ENCODE measurements around the gene CRYGC. TPM values are rescaled to one million over a fixed set of nuclear protein-coding genes. Genes with fewer than 3 reads are reported as not detected.
"Not testable (repeated sequence)": the region's sequence is repeated elsewhere in the genome, so short reads cannot be mapped to it uniquely, and the experiment has no call there.

CRYGC gene
- total RNA-seq, 3 donors from 2014 or later = not detected

DNA sequence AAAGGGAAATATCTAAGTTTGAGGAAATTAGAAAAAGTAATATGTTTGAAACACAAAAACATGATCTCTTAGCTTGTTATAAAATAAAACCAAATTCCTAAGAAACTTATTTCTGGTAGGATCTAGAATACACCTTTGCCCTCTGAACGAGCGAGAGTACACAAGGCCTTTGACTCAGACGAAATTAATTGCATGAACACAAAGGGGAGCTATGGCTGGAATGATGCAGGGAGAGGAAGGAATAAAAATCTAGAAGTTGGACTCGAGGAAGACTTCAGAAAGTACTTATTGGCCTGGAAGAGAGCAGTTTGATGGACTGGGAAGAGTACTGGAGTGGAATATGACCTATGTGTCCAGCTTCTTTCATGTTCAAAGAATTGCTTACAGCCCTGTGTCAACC lies 4.4 kb downstream of the CRYGC start:
- H3K4me1 ChIP-seq (ENCODE audit: low read depth) = peaks cover 6% of the 10 kb centered on the region
- ATAC-seq = no peak
- no peak for DNase-seq
- intact Hi-C loops (cut with DNase I, micrococcal nuclease) = no loop called here
- H3K9me3 ChIP-seq = no peaks in the 10 kb centered on the region
- no peaks in the 10 kb centered on the region for H3K36me3 ChIP-seq (ENCODE audit: low read depth)
- TF ChIP-seq, protein P1, sequence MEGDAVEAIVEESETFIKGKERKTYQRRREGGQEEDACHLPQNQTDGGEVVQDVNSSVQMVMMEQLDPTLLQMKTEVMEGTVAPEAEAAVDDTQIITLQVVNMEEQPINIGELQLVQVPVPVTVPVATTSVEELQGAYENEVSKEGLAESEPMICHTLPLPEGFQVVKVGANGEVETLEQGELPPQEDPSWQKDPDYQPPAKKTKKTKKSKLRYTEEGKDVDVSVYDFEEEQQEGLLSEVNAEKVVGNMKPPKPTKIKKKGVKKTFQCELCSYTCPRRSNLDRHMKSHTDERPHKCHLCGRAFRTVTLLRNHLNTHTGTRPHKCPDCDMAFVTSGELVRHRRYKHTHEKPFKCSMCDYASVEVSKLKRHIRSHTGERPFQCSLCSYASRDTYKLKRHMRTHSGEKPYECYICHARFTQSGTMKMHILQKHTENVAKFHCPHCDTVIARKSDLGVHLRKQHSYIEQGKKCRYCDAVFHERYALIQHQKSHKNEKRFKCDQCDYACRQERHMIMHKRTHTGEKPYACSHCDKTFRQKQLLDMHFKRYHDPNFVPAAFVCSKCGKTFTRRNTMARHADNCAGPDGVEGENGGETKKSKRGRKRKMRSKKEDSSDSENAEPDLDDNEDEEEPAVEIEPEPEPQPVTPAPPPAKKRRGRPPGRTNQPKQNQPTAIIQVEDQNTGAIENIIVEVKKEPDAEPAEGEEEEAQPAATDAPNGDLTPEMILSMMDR (IDR thresholded peaks at IDR 0.05) = no peak
- no peak overlapping the region for H3K4me3 ChIP-seq

DNA sequence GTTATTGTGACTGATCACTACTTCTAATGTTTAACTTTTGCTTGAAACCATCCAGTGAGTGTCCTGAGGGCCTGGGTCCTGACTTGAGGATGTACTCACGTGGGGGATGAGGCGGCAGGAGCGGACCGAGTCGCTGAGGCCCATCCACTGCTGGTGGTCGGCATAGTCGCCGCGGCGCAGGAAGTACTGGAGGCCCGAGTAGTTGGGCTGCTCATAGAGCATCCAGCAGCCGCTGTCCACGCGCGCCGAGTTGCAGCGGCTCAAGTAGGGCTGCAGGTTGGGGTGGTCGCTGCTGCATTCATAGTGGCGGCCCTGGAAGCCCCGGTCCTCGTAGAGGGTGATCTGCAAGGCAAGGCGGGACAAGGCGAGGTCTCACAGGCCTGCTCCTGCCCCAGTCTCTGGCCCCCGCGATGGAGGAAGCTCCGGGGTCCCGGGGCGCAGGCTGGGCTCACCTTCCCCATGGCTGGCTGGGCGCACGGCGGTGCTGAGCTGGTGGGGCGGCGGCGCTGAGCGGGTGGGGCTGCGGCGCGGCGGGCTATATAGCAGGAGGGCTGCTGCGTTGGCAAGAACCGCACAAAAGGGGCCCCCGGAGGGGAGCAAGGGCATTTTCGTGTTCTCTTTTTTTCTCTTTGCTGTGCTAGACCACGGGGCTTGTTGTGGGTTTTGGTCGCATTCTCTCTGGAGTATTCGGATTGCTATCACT lies 5.5 kb downstream of the CRYGC start, which contains the start of gene CRYGD:
CRYGD (minus strand) TSS at position 512 of the 703 bp plus-strand sequence; CDS start at position 461, 51 bp downstream.
- H3K9me3 ChIP-seq; H3K4me3 ChIP-seq; H3K4me1 ChIP-seq (ENCODE audit: low read depth); intact Hi-C loops (cut with DNase I, micrococcal nuclease); DNase-seq; H3K36me3 ChIP-seq (ENCODE audit: low read depth): not testable (repeated sequence)
- peak; percentile 20 for ATAC-seq

DNA sequence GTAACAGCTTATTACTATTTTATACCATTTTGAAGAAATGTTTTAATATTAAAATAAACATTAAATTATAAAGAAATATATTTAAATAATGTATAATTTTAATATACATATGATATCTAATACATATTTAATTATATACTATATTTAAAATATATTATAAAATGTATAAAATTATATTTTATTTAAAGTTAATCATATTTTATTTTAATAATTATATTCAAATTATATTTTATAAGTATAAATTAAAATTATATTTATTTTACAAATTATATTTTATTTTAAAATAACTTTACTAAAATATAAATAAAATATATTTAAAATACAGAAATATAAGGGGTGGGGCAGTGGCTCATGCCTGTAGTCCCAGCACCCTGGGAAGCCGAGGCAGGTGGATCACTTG lies 7.4 kb downstream of the CRYGC start:
- TF ChIP-seq, protein P1 (IDR thresholded peaks at IDR 0.05) = no peak
- H3K36me3 ChIP-seq (ENCODE audit: low read depth) = no peaks in the 10 kb centered on the region
- H3K9me3 ChIP-seq = no peaks in the 10 kb centered on the region
- DNase-seq (no peak), ATAC-seq (no peak)
- intact Hi-C loops (cut with DNase I, micrococcal nuclease) = no loop called here
- no peak overlapping the region for H3K4me3 ChIP-seq
- no peaks in the 10 kb centered on the region for H3K4me1 ChIP-seq (ENCODE audit: low read depth)

DNA sequence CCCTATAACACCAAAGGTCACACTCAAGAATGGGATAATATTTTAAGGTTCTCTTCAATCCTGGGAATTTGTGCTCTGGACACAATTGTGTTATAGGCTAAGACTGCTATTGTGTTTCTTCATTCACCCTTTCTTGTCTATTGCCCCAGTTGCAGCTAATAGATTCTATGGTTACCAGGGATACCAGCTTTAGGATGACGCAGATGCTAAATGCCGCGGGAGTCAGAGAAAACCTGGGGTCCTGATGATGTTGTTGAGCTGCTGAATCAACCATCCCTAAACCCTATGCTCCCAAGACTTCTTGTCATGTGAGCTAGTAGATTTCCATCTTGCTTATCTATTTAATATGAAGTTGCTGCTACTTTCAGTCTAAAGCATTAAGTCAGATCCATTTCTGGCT lies 10.7 kb downstream of the CRYGC start:
- no peak for DNase-seq

DNA sequence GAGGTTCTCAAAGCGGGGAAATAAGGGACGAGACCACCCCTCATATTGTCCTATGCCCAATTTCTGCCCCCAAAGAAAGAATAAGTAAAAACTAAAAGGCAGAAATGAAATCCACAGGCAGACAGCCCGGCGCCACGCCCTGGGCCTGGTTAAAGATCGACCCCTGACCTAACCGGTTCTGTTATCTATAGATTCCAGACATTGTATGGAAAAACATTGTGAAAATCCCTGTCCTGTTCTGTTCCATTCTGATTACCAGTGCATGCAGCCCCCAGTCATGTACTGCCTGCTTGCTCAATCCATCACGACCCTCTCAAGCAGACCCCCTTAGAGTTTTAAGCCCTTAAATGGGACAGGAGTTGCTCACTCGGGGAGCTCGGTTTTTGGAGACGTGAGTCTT lies 12.2 kb downstream of the CRYGC start:
- H3K4me3 ChIP-seq; H3K9me3 ChIP-seq; H3K4me1 ChIP-seq (ENCODE audit: low read depth); DNase-seq; intact Hi-C loops (cut with DNase I, micrococcal nuclease); ATAC-seq; H3K36me3 ChIP-seq (ENCODE audit: low read depth): not testable (repeated sequence)

More for the DNA sequence above, 10.7 kb downstream of the CRYGC start:
- Histone ChIP-seq H3K4me3 (no peak overlapping the region), H3K36me3 (ENCODE audit: low read depth) (no peaks in the 10 kb centered on the region), H3K9me3 (no peaks in the 10 kb centered on the region), H3K4me1 (ENCODE audit: low read depth) (no peaks in the 10 kb centered on the region)
- no peak for ATAC-seq
- TF ChIP-seq, protein P1 (IDR thresholded peaks at IDR 0.05) = no peak
- intact Hi-C loops (cut with DNase I, micrococcal nuclease) = no loop called here

DNA sequence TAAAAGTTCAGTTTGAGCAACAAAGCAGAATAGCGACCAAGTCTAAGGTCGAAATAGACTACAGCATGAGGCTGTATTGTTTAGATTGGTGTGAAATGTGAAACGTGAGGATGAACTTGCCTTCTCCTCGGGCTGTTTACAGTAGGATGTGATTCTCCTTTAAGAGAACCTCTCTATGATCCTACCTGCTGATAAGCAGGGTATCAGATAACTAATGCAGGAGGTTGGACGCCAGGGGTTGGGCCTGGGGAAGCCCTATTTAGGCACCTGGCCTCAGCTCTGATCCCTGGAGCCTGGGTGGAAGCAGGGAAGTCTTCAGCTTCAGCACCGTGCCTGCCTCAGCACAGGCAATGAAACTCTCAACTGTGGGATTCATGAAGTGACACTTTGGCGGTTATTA lies 16.7 kb downstream of the CRYGC start:
- ATAC-seq = no peak
- no peak for DNase-seq
- TF ChIP-seq, protein P1 (IDR thresholded peaks at IDR 0.05) = no peak
- Histone ChIP-seq H3K9me3 (no peaks in the 10 kb centered on the region), H3K4me1 (ENCODE audit: low read depth) (no peaks in the 10 kb centered on the region), H3K4me3 (no peak overlapping the region), H3K36me3 (ENCODE audit: low read depth) (no peaks in the 10 kb centered on the region)
- intact Hi-C loops (cut with DNase I, micrococcal nuclease) = no loop called here

DNA sequence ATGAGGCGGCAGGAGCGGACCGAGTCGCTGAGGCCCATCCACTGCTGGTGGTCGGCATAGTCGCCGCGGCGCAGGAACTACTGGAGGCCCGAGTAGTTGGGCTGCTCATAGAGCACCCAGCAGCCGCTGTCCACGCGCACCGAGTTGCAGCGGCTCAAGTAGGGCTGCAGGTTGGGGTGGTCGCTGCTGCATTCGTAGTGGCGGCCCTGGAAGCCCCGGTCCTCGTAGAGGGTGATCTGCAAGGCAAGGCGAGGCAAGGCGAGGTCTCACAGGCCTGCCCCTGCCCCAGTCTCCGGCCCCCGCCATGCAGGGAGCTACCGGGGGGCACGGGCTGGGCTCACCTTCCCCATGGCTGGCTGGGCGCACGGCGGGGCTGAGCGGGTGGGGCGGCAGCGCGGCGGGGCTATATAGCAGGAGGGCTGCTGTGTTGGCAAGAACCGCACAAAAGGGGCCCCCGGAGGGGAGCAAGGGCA lies 17.3 kb downstream of the CRYGC start:
- H3K36me3 ChIP-seq (ENCODE audit: low read depth); intact Hi-C loops (cut with DNase I, micrococcal nuclease); DNase-seq; H3K4me1 ChIP-seq (ENCODE audit: low read depth); H3K4me3 ChIP-seq; ATAC-seq; H3K9me3 ChIP-seq: not testable (repeated sequence)
